ENCODE measurements around the gene PEX14. TPM values are rescaled to one million over a fixed set of nuclear protein-coding genes. Genes with fewer than 3 reads are reported as not detected.
A peak's percentile ranks its signal among the peaks of the same experiment; 100 is the strongest.

The PEX14 gene
- total and polyA plus RNA-seq, 9 of the 15 experiments (the other 6 are each of a cell fraction or from before 2014, with no cell fraction given): 2.6 to 45.7 (median 22.7) TPM

DNA sequence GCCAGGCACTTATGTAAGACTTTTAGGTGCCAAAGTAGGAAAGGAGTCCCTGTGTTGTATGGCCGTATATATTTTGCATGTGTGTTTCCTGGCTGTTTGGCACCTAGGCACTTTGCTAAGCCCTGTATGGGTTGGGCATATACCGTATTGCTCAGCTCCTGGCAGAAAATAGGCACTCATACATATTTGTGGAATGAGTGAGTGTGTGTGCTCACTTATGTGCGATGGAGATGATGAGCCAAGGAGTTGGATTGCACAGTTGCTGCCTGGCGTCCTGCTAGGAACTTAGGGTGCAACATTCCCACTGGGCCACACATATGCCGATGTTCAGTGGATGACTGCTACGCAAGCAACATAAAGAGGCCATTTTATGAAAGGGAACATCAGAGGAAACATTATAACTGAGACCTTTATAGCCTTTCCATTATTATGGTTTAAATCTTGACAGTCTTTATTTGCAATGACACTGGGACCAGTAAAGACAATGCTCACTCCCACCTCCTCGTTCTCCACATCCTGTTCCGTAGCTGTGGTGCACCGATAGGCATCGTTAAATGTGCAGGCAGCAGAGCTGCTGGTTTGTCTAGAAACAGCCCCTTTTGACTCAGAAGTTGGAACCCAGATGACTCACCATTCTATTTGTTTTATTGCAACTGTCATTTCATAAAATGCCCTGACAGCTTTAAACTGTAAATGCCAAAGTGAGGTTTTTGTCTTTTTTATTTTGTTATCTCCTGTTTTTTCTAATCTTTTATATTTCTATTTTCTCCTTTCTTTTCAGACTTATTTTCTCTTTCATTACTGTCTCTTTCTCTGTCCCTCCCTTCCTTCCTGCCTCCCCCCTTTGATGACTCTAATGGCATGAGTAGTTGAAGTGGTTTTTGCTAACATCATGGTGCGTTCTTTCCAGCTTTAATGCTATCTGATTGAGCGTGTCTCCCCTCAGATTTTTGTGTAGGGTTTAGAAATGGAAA is 36.1 kb downstream of the PEX14 start (continued):
- TF ChIP-seq, protein P1, sequence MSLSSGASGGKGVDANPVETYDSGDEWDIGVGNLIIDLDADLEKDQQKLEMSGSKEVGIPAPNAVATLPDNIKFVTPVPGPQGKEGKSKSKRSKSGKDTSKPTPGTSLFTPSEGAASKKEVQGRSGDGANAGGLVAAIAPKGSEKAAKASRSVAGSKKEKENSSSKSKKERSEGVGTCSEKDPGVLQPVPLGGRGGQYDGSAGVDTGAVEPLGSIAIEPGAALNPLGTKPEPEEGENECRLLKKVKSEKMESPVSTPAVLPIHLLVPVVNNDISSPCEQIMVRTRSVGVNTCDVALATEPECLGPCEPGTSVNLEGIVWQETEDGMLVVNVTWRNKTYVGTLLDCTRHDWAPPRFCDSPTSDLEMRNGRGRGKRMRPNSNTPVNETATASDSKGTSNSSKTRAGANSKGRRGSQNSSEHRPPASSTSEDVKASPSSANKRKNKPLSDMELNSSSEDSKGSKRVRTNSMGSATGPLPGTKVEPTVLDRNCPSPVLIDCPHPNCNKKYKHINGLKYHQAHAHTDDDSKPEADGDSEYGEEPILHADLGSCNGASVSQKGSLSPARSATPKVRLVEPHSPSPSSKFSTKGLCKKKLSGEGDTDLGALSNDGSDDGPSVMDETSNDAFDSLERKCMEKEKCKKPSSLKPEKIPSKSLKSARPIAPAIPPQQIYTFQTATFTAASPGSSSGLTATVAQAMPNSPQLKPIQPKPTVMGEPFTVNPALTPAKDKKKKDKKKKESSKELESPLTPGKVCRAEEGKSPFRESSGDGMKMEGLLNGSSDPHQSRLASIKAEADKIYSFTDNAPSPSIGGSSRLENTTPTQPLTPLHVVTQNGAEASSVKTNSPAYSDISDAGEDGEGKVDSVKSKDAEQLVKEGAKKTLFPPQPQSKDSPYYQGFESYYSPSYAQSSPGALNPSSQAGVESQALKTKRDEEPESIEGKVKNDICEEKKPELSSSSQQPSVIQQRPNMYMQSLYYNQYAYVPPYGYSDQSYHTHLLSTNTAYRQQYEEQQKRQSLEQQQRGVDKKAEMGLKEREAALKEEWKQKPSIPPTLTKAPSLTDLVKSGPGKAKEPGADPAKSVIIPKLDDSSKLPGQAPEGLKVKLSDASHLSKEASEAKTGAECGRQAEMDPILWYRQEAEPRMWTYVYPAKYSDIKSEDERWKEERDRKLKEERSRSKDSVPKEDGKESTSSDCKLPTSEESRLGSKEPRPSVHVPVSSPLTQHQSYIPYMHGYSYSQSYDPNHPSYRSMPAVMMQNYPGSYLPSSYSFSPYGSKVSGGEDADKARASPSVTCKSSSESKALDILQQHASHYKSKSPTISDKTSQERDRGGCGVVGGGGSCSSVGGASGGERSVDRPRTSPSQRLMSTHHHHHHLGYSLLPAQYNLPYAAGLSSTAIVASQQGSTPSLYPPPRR (CRISPR knock-in tag; IDR thresholded peaks at IDR 0.05; ENCODE audit: borderline replicate concordance): no peak
- TF ChIP-seq GATAD2B (IDR thresholded peaks at IDR 0.05; ENCODE audit: borderline replicate concordance) (no peak), NCOA6 (IDR thresholded peaks at IDR 0.05) (peak; percentile 23; the same call in 1 of the 2 replicates), RAD51 (IDR thresholded peaks at IDR 0.05; ENCODE audit: borderline replicate concordance, low read depth) (peak; percentile 14; the same call in 1 of the 2 replicates), TFAM (CRISPR knock-in tag; conservative IDR thresholded peaks at IDR 0.05) (no peak), ZBTB17 (CRISPR knock-in tag; IDR thresholded peaks at IDR 0.05) (0 out of 2 replicates have a peak, but pooled peaks have one; percentile 15), NCOA4 (IDR thresholded peaks at IDR 0.05; ENCODE audit: partially characterized antibody) (peak; percentile 46), NFXL1 (CRISPR knock-in tag; IDR thresholded peaks at IDR 0.05) (no peak), ZNF79 (CRISPR knock-in tag; IDR thresholded peaks at IDR 0.05; ENCODE audit: low read depth) (no peak), ZFP1 (CRISPR knock-in tag; IDR thresholded peaks at IDR 0.05) (no peak), SRSF7 (optimal IDR thresholded peaks at IDR 0.05; ENCODE audit: low read depth, low read length) (no peak), CREM (IDR thresholded peaks at IDR 0.05; ENCODE audit: low read depth) (peak; percentile 70)
- TF ChIP-seq, protein P2, sequence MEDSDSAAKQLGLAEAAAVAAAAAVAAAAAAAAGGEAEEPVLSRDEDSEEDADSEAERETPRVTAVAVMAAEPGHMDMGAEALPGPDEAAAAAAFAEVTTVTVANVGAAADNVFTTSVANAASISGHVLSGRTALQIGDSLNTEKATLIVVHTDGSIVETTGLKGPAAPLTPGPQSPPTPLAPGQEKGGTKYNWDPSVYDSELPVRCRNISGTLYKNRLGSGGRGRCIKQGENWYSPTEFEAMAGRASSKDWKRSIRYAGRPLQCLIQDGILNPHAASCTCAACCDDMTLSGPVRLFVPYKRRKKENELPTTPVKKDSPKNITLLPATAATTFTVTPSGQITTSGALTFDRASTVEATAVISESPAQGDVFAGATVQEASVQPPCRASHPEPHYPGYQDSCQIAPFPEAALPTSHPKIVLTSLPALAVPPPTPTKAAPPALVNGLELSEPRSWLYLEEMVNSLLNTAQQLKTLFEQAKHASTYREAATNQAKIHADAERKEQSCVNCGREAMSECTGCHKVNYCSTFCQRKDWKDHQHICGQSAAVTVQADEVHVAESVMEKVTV (CRISPR knock-in tag; IDR thresholded peaks at IDR 0.05): 0 out of 2 replicates have a peak, but pooled peaks have one; percentile 0
- TF ChIP-seq, protein P3, sequence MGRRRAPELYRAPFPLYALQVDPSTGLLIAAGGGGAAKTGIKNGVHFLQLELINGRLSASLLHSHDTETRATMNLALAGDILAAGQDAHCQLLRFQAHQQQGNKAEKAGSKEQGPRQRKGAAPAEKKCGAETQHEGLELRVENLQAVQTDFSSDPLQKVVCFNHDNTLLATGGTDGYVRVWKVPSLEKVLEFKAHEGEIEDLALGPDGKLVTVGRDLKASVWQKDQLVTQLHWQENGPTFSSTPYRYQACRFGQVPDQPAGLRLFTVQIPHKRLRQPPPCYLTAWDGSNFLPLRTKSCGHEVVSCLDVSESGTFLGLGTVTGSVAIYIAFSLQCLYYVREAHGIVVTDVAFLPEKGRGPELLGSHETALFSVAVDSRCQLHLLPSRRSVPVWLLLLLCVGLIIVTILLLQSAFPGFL (CRISPR knock-in tag; IDR thresholded peaks at IDR 0.05): no peak
- TF ChIP-seq, protein P4, sequence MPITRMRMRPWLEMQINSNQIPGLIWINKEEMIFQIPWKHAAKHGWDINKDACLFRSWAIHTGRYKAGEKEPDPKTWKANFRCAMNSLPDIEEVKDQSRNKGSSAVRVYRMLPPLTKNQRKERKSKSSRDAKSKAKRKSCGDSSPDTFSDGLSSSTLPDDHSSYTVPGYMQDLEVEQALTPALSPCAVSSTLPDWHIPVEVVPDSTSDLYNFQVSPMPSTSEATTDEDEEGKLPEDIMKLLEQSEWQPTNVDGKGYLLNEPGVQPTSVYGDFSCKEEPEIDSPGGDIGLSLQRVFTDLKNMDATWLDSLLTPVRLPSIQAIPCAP (CRISPR knock-in tag; IDR thresholded peaks at IDR 0.05; ENCODE audit: borderline replicate concordance): no peak
- TF ChIP-seq, protein P5, sequence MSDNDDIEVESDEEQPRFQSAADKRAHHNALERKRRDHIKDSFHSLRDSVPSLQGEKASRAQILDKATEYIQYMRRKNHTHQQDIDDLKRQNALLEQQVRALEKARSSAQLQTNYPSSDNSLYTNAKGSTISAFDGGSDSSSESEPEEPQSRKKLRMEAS (CRISPR knock-in tag; IDR thresholded peaks at IDR 0.05): no peak
- TF ChIP-seq, protein P6, sequence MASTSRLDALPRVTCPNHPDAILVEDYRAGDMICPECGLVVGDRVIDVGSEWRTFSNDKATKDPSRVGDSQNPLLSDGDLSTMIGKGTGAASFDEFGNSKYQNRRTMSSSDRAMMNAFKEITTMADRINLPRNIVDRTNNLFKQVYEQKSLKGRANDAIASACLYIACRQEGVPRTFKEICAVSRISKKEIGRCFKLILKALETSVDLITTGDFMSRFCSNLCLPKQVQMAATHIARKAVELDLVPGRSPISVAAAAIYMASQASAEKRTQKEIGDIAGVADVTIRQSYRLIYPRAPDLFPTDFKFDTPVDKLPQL (IDR thresholded peaks at IDR 0.05; ENCODE audit: extremely low read depth, insufficient read length): no peak
